Measurements from ENCODE around the gene SIRT5.

- TF ChIP-seq CTCF (conservative IDR thresholded peaks at IDR 0.05; ENCODE audit: low read length) (no peak), EZH2phosphoT487 (IDR thresholded peaks at IDR 0.05; ENCODE audit: borderline replicate concordance) (no peak)
Measured at GRCh38 chr6:13563009-13563408, 11.4 kb upstream of the SIRT5 start.
